GM19438 (cell line): Measurements from ENCODE around the gene C15orf39.

ENCODE experiments used
- ATAC-seq: cut with Tn5 transposase; IDR thresholded peaks from one replicate; pipeline ENCODE4 v1.9.1; 2021; ENCODE audit warnings: low read depth; ENCODE audit not compliant: unreplicated experiment

Gene C15orf39

DNA sequence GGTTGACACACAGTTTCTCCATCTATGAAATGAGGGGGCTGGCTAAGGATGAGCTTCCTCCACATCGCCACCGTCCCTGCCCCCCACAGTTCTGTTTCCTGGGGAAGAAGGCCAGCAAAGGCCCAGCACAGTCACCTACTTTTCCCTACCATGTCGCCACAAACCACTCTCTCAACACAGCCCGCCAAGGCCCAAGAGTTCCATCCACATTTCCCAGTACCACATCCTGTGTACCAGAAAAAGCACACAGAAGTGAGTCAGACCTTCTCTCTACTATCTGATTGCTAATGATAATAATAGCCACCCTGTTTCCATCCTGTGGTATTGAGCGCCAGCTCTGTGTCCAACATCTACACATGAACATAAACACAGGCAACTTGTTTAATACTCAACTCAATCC is 30.3 kb upstream of the C15orf39 start:
- ATAC-seq = no peak

GRCh38 chr15:75172284-75172820 is 29.3 kb upstream of the C15orf39 start:
- ATAC-seq = no peak

GRCh38 chr15:75174102-75174501 is 27.6 kb upstream of the C15orf39 start:
- no peak for ATAC-seq

- no peak for ATAC-seq
Measured at GRCh38 chr15:75174729-75175128, 27.0 kb upstream of the C15orf39 start.

- ATAC-seq = no peak
Measured at GRCh38 chr15:75176396-75176761, 25.3 kb upstream of the C15orf39 start.

DNA sequence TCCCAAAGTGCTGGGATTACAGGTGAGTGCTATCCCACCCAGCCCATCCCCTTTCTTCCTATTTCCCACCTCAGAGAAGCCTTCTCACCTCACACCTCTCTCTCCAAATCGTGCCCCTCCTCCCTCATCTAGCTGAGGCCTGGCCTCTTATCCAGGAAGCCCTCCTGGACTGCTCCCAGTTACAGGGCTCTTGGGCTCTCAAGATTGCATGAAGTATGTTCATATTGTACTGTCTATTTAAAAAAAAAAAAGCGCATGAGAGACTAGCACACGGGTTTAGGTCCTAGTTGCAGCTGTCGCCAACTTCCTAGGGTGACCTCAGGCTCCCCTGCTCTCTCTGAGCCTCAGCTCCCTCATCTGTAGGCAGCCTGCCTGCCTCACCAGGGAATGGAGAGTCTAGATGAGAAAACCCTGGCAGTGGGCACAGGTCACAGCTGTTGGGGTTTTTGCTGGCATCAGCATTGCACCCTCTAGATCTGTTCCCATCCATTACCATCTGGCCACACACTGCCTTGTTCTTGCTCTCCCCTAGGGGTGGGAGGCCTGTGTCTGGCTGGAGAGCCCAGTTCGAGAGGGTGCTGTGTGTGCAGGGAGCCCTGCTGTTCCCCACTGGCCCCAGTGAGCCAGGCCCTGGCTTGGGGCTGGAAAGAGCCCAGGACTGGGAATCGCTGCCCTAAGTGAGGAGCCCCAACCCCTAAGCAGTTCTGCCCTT is 24.2 kb upstream of the C15orf39 start:
- ATAC-seq = no peak

DNA sequence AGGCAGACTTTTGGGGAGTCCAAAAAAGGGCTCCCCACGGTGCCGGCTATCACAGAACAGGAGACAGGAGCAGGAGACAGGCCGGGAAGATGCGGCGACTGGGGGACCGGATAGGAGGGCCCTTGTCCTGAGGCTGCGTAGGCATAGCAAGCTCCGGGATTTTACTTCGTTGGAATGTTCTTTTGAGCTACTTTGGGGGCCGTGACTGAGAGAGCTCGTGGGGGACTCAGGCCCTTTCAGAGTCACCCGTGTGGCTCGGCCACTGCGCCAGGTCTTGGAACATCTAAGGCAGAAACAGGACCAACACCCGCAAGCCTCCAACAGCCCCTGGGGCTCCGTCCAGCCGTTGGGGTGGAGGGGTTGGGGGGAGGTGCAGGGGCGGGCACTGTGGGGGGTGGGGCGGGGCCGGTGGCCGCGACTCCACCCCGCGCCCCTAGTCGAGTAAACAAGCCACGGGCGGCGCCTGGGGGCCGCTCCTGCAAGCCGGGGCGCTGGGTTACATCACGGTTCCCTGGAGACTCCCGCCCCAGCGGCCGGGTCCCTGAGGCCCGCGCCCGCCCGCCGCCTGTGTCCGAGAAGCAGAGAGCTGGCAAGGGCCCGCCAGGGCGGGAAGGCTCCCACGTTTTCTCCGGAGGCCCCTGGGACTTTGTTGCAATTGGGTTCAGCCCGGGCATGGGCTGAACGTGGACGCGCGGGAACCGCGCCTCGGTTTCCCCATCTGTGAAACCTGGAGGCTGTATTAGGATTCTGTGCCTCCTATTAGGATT is 23.3 kb upstream of the C15orf39 start:
- no peak for ATAC-seq

DNA sequence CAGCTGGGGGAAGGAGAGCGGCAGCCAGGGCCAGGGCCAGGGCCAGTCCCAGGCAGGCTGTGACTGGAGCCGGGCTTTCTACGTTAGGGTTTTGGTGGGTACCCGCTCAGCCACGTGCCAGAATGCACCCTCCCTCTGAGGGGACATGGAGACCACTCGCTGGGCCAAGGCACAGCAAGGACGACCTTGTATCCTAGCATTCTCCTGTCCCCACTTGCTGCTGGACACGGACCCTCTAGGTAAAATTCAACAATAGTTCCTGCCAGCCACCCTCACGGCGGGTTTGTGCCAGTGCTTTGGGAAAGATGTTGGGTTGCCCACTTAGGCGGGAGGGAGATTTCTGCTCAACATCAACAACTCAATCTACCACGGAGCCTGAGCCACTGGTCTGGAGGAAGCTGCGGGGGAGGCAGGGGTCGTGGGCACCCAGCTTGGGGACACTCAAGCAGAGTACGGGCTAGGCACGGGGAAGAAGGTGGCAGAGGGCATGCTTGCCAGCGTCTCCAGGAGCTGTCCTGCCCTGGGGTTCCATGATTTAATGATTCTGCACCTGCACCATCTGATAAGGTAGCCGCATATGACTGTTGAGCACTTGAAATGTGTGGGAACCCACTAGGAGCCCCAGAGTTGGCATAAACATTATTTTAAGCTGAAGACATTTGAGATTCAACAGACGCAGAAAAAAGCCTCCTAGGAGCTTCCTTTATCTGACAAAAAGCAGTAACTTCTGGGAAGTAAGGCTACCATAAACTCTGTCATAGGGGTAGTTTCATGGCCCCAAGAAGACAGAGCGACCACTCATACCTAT is 22.5 kb upstream of the C15orf39 start:
- no peak for ATAC-seq

DNA sequence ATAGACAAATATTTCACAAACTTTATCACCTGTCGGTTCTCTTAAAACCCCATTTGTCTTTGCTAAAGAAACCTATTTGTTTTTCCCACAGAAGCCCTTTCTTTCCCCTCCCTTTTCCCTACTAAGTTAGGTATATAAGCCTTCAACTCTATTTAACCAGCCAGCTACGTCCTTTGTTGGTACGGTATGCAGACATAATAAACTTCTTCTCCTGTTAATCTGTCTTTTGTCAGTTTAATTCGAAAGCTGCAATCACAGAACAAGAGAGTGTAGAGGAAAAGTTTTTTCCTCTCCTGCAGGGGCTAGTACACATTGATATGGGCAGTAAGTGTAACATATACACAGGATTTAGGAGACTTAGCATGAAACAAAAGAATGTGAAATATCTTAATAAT is 21.9 kb upstream of the C15orf39 start:
- no peak for ATAC-seq

GRCh38 chr15:75181780-75182179 is 19.9 kb upstream of the C15orf39 start:
- ATAC-seq = no peak

DNA sequence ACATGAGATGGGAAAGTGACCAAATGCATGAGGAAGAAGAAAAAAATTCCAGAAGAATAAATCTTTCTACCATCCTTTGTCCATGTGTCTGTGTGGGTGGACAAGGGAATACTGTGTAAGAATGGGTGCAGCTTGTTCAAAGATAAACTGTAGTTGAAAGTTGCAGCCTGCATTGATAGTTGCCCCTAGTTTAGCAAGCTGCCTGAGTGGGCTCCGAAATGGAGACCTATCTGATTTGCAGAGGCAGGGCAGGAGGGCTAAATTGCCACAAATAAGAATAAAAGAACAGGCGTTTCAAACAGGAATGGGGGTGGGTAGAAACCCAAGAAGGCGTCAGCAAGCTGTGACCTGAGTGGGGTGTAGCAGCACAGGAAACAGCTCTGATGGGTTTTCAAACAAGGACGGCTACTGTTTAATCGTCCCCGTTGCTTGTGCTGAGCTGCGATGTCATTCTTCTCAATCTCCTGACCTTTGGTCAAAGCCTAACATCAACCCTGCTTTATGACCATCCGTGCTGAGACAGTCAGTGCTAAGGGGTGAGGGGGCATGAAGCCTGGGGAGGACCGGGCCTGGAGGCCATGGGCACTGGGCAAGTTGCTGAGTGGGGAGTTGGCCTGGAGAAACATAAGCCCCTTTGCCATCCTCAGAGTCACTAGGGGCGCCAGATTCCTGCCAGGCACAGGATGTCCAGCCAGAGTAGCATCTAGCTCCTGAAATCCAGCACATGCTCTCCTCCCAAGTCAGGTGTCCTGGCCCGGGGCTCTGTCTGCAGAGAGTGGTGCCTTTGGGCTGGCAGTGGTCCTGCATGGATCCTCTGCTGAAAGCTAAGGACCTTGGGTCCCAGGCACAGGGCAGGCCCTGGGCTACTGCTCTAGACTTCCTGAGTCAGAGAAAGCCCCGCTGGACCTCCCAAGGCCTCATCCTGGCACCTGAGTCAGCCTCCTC is 19.2 kb upstream of the C15orf39 start:
- ATAC-seq = no peak

GRCh38 chr15:75185271-75186029 is 16.2 kb upstream of the C15orf39 start:
- no peak for ATAC-seq

- ATAC-seq = no peak
Measured at GRCh38 chr15:75186044-75186443, 15.6 kb upstream of the C15orf39 start.

DNA sequence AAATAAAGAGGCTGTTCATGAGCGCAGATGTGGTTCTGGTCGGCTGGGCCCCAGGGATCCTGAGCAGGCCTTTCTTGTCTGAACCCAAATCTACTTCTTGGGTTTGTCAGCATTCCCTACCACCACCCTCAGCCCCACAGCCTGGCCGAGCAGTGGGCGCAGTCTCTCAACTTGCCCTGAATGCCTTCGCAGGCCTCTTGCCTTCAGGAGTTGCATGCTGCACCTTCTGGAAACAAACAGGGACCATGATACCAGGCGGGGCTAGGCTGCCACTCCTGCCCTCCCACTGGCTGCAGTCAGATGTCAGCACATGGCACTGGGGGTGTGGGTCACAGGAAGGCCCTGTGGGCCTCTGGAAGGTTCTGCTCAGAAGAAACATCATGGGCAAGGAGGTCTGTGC is 13.2 kb upstream of the C15orf39 start:
- no peak for ATAC-seq

GRCh38 chr15:75191235-75191634 is 10.4 kb upstream of the C15orf39 start:
- no peak for ATAC-seq

- no peak for ATAC-seq
Measured at GRCh38 chr15:75192307-75192706, 9.4 kb upstream of the C15orf39 start.

- no peak for ATAC-seq
Measured at GRCh38 chr15:75193272-75193671, 8.4 kb upstream of the C15orf39 start.

GRCh38 chr15:75193976-75194375 is 7.7 kb upstream of the C15orf39 start:
- no peak for ATAC-seq

- ATAC-seq = no peak
Measured at GRCh38 chr15:75194397-75194796, 7.3 kb upstream of the C15orf39 start.
